MG63 (cell line): ENCODE data around the gene AFF4. TPM values are rescaled to one million over a fixed set of nuclear protein-coding genes. Genes with fewer than 3 reads are reported as not detected.
"Not testable (repeated sequence)": the region's sequence is repeated elsewhere in the genome, so short reads cannot be mapped to it uniquely, and the experiment has no call there.

Experiments
- DNase-seq: peaks from one replicate; pipeline ENCODE4 v3.0.0-alpha.2; 2020
- H3K27me3 ChIP-seq: fragments of 250-450 bp; sonication (Bioruptor Pico); 2 replicates; pipeline ENCODE4 v1.5.1; 2020; ENCODE audit warnings: mild to moderate bottlenecking, moderate library complexity
- H3K36me3 ChIP-seq: fragments of 250-450 bp; sonication (Bioruptor Pico); 2 replicates; pipeline ENCODE4 v1.5.1; 2020; ENCODE audit warnings: mild to moderate bottlenecking, moderate library complexity
- H3K4me3 ChIP-seq: fragments of 250-450 bp; sonication (Bioruptor Pico); 2 replicates; pipeline ENCODE4 v1.5.1; 2020; ENCODE audit warnings: mild to moderate bottlenecking, moderate library complexity
- H3K9me3 ChIP-seq: fragments of 250-450 bp; sonication (Bioruptor Pico); 2 replicates; pipeline ENCODE4 v1.5.1; 2020; ENCODE audit warnings: mild to moderate bottlenecking, moderate library complexity
- total RNA-seq: library from RNA; depleted of rRNA; stranded (reverse); fragments of >200 nt; shearing (Covaris generic); gene quantifications from 2 replicates; pipeline ENCODE4 v1.2.3, GENCODE V29; 2014; ENCODE audit warnings: low replicate concordance

AFF4 gene
- total RNA-seq, 1 experiment from 2014 or later = 18.3 TPM

- H3K27me3 ChIP-seq = no peaks in the 10 kb centered on the region
- H3K4me3 ChIP-seq = no peak overlapping the region
- no peak for DNase-seq
- H3K9me3 ChIP-seq = no peaks in the 10 kb centered on the region
- peaks cover 18% of the 10 kb centered on the region for H3K36me3 ChIP-seq
Measured at GRCh38 chr5:132965120-132965519, 1.7 kb upstream of the AFF4 start.

- no peaks in the 10 kb centered on the region for H3K27me3 ChIP-seq
- H3K36me3 ChIP-seq = peaks cover 29% of the 10 kb centered on the region
- peak overlapping the region; percentile 81 for H3K4me3 ChIP-seq
- peak; percentile 42 for DNase-seq
- H3K9me3 ChIP-seq = no peaks in the 10 kb centered on the region
Measured at GRCh38 chr5:132962429-132963021, 909 bp downstream of the AFF4 start.

GRCh38 chr5:132961887-132962286 is 1.5 kb downstream of the AFF4 start:
- Histone ChIP-seq H3K9me3 (no peaks in the 10 kb centered on the region), H3K27me3 (no peaks in the 10 kb centered on the region), H3K36me3 (peaks cover 29% of the 10 kb centered on the region), H3K4me3 (peak overlapping the region; percentile 81)
- no peak for DNase-seq

- H3K4me3 ChIP-seq = peak overlapping the region; percentile 81
- DNase-seq, H3K27me3 ChIP-seq, H3K9me3 ChIP-seq: not testable (repeated sequence)
- H3K36me3 ChIP-seq = peaks cover 31% of the 10 kb centered on the region
Measured at GRCh38 chr5:132961123-132961815, 2.2 kb downstream of the AFF4 start.

- not testable (repeated sequence) for H3K9me3 ChIP-seq, DNase-seq, H3K27me3 ChIP-seq, H3K4me3 ChIP-seq
- H3K36me3 ChIP-seq = peaks cover 56% of the 10 kb centered on the region
Measured at GRCh38 chr5:132956166-132956799, 7.2 kb downstream of the AFF4 start.

- Histone ChIP-seq H3K36me3 (peaks cover 44% of the 10 kb centered on the region), H3K9me3 (no peaks in the 10 kb centered on the region), H3K27me3 (no peaks in the 10 kb centered on the region), H3K4me3 (no peak overlapping the region)
- no peak for DNase-seq
Measured at GRCh38 chr5:132953710-132954109, 9.7 kb downstream of the AFF4 start.

- Histone ChIP-seq H3K27me3 (no peaks in the 10 kb centered on the region), H3K36me3 (peaks cover 50% of the 10 kb centered on the region), H3K4me3 (no peak overlapping the region), H3K9me3 (no peaks in the 10 kb centered on the region)
- DNase-seq = no peak
Measured at GRCh38 chr5:132952829-132953228, 10.6 kb downstream of the AFF4 start.

GRCh38 chr5:132951897-132952296 is 11.5 kb downstream of the AFF4 start:
- Histone ChIP-seq H3K9me3 (no peaks in the 10 kb centered on the region), H3K36me3 (peaks cover 48% of the 10 kb centered on the region), H3K4me3 (no peak overlapping the region), H3K27me3 (no peaks in the 10 kb centered on the region)
- DNase-seq = no peak

GRCh38 chr5:132949136-132949535 is 14.3 kb downstream of the AFF4 start:
- peaks cover 39% of the 10 kb centered on the region for H3K36me3 ChIP-seq
- no peaks in the 10 kb centered on the region for H3K27me3 ChIP-seq
- H3K4me3 ChIP-seq = no peak overlapping the region
- no peaks in the 10 kb centered on the region for H3K9me3 ChIP-seq
- no peak for DNase-seq

GRCh38 chr5:132947671-132948070 is 15.8 kb downstream of the AFF4 start:
- H3K4me3 ChIP-seq = no peak overlapping the region
- no peaks in the 10 kb centered on the region for H3K9me3 ChIP-seq
- peaks cover 39% of the 10 kb centered on the region for H3K36me3 ChIP-seq
- H3K27me3 ChIP-seq = no peaks in the 10 kb centered on the region
- DNase-seq = no peak

- not testable (repeated sequence) for DNase-seq, H3K4me3 ChIP-seq, H3K27me3 ChIP-seq, H3K9me3 ChIP-seq
- H3K36me3 ChIP-seq = peaks cover 40% of the 10 kb centered on the region
Measured at GRCh38 chr5:132945315-132945714, 18.1 kb downstream of the AFF4 start.

- no peak for DNase-seq
- no peaks in the 10 kb centered on the region for H3K27me3 ChIP-seq
- peaks cover 33% of the 10 kb centered on the region for H3K36me3 ChIP-seq
- no peak overlapping the region for H3K4me3 ChIP-seq
- H3K9me3 ChIP-seq = no peaks in the 10 kb centered on the region
Measured at GRCh38 chr5:132943362-132944022, 19.9 kb downstream of the AFF4 start.

GRCh38 chr5:132941331-132941730 is 22.1 kb downstream of the AFF4 start:
- Histone ChIP-seq H3K4me3 (no peak overlapping the region), H3K36me3 (peaks cover 39% of the 10 kb centered on the region), H3K27me3 (no peaks in the 10 kb centered on the region), H3K9me3 (no peaks in the 10 kb centered on the region)
- DNase-seq = no peak

GRCh38 chr5:132928062-132928407 is 35.4 kb downstream of the AFF4 start:
- peaks cover 87% of the 10 kb centered on the region for H3K36me3 ChIP-seq
- H3K4me3 ChIP-seq = no peak overlapping the region
- no peak for DNase-seq
- H3K27me3 ChIP-seq = no peaks in the 10 kb centered on the region
- no peaks in the 10 kb centered on the region for H3K9me3 ChIP-seq

GRCh38 chr5:132927355-132928061 is 35.9 kb downstream of the AFF4 start:
- Histone ChIP-seq H3K9me3 (no peaks in the 10 kb centered on the region), H3K27me3 (no peaks in the 10 kb centered on the region), H3K36me3 (peaks cover 85% of the 10 kb centered on the region), H3K4me3 (no peak overlapping the region)
- no peak for DNase-seq

GRCh38 chr5:132926437-132926836 is 37.0 kb downstream of the AFF4 start:
- no peak overlapping the region for H3K4me3 ChIP-seq
- H3K9me3 ChIP-seq = no peaks in the 10 kb centered on the region
- peaks cover 88% of the 10 kb centered on the region for H3K36me3 ChIP-seq
- no peaks in the 10 kb centered on the region for H3K27me3 ChIP-seq
- DNase-seq = no peak

GRCh38 chr5:132916086-132916485 is 47.3 kb downstream of the AFF4 start:
- Histone ChIP-seq H3K4me3 (no peak overlapping the region), H3K9me3 (no peaks in the 10 kb centered on the region), H3K36me3 (peaks cover 80% of the 10 kb centered on the region), H3K27me3 (no peaks in the 10 kb centered on the region)
- no peak for DNase-seq
